GM13977 (cell line): Measurements from ENCODE around the gene SLC25A20.

Source experiments
- DNase-seq: peaks from one replicate; pipeline ENCODE4 v3.0.0; 2012; ENCODE audit warnings: low spot score
- in situ Hi-C: fragments of 300-500 bp; cut with MboI; formaldehyde crosslinking; loops from one replicate; pipeline ENCODE4 v1.12.0; 2022; ENCODE audit warnings: low sequenced_read_pairs, low pct_unique_long_range_greater_than_20kb, mixed read lengths, inconsistent platforms; ENCODE audit not compliant: unreplicated experiment
- TF ChIP-seq, protein P1 (sequence below): IDR thresholded peaks from 2 replicates; pipeline ENCODE4 v1.5.1; 2012; ENCODE audit warnings: mild to moderate bottlenecking, control low read depth; ENCODE audit not compliant: insufficient read depth; ENCODE audit errors: extremely low read depth, missing control alignments

SLC25A20 gene

DNA sequence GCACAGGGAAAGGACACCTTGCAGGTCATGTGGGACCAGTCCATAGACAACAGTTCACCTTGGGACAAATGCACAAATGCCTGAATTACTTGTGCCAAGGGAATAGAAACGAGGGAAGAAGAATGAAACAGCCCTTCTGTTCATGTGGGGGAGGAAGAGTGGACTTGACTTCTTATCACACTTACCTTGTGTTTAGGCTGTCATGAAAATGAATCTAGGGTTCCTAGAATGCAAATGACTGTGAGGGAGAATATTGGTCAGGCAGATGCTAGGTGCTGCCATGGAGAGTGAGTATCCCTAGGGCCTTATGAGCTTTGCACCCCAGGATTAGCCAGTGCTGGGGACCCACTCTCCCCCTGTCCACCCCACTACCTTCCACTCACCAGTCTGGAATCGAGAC is 40.0 kb downstream of the SLC25A20 start:
- in situ Hi-C loops = no loop called here
- TF ChIP-seq, protein P1, sequence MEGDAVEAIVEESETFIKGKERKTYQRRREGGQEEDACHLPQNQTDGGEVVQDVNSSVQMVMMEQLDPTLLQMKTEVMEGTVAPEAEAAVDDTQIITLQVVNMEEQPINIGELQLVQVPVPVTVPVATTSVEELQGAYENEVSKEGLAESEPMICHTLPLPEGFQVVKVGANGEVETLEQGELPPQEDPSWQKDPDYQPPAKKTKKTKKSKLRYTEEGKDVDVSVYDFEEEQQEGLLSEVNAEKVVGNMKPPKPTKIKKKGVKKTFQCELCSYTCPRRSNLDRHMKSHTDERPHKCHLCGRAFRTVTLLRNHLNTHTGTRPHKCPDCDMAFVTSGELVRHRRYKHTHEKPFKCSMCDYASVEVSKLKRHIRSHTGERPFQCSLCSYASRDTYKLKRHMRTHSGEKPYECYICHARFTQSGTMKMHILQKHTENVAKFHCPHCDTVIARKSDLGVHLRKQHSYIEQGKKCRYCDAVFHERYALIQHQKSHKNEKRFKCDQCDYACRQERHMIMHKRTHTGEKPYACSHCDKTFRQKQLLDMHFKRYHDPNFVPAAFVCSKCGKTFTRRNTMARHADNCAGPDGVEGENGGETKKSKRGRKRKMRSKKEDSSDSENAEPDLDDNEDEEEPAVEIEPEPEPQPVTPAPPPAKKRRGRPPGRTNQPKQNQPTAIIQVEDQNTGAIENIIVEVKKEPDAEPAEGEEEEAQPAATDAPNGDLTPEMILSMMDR = no peak
- DNase-seq = no peak

DNA sequence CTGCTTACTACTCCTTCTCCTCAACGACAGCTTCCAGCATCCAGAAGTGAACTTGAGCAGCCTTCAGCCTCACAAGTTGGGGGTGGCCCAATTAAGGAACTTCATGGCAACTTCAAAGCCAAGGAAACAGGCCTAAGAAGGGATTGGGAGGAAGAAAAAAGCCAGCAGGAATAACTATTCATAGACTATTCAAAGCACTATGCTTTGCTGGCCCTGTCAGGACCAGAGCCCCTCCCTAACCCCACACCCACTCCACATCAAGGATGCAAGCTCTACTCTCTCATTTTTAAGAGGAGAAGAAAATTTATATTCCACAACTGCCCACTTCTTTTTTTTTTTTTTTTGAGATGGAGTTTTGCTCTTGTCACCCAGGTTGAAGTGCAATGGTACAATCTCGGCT is 41.0 kb downstream of the SLC25A20 start:
- in situ Hi-C loops = no loop called here
- no peak for DNase-seq
- TF ChIP-seq, protein P1 = no peak

DNA sequence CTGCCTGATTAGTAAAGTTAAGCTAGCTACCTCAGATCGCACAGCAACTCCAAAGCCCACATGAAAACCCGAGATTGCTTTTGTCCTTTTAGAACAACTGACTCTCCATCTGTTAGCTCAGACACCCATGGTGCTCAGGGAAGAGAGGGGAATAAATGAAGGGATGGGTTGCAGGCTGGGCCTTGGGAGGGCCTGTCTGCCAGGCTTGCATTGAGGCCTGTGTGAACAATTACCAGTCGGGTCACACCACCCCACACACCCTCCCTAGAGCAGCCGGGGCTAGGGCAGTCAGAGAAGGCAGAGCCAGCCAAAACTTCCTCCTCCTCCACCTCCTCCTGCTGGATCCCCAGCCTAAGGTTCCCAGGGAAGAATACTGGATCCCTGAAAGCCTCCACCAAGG is 42.2 kb downstream of the SLC25A20 start:
- no peak for DNase-seq
- in situ Hi-C loops = no loop called here

DNA sequence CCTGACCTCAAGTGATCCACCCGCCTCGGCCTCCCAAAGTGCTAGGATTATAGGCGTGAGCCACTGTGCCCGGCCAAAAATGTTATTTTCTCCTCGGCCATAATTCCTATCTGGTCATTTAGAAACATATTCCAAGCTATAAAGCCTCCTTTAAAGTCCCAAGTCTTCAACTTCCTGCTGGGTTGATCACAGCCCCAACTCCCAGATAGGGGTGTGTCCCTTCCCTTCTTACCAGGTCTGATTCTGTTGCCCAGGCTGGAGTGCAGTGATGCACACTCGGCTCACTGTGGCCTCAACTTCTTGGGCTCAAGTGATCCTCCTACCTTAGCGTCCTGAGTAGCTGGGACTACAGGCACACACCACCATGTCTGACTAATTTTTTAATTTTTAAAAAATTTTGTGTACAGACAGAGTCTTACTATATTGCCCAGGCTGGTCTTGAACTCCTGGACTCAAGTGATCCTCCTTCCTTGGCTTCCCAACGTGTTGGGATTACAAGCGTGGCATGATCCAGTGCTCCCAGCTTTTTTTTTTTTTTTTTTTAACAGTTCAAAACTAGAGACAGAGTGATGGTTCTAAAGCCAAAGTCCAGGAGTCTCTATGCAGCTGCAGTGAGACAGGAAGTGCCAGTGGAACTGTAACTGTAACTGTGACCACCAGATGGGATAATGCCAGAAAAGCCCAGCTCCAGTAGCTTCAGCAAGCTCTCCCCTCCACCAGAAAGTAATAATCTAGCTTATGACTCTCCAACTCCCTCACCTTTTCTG is 42.8 kb downstream of the SLC25A20 start:
- TF ChIP-seq, protein P1 = no peak
- DNase-seq = no peak
- in situ Hi-C loops = no loop called here

More for the DNA sequence above, 42.2 kb downstream of the SLC25A20 start:
- TF ChIP-seq, protein P1 = no peak

DNA sequence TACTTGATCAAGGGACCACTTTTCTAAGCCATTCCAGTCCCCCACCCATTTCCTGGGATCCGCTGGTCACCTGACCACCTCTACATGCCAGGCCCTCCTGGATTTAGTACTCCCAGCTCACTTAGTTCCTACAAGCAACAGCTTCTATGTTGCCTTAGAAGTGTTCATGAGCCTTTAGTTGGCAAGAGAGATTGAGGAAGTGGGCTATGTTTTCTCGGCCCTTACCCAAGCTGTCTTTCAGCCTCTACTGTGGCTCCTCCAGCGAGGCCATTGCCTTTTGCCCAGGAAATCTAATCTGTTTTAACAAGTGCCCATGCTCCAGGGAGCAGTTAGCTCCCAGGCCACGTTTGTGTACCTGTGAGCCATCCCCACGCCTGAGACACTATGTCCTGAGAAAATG is 46.5 kb downstream of the SLC25A20 start:
- DNase-seq = no peak
- in situ Hi-C loops = no loop called here
- TF ChIP-seq, protein P1 = no peak

DNA sequence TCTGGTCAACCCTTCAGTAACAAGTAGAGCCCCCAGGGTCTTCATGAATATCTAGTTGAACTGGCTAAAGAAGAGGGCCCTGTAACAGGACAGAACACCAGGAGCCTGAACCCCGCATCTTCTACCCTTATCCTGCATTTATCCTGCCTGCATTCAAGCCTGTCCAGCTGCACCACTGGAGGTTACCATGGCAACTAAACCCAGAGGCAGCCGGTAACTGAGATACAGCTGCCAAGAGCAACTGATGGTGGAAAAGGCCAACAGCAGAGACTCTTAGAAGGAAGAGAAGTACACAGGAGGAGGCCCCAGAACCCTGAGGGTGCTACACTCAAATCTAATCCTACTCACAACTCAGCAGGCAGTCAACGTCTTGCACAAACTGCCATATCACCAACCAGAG is 47.3 kb downstream of the SLC25A20 start:
- no peak for DNase-seq
- TF ChIP-seq, protein P1 = no peak
- in situ Hi-C loops = no loop called here
